ENCODE results near the gene CMIP. TPM values are rescaled to one million over a fixed set of nuclear protein-coding genes. Genes with fewer than 3 reads are reported as not detected.

Gene CMIP
- total RNA-seq, 1 experiment from 2014 or later: 48.2 TPM

DNA sequence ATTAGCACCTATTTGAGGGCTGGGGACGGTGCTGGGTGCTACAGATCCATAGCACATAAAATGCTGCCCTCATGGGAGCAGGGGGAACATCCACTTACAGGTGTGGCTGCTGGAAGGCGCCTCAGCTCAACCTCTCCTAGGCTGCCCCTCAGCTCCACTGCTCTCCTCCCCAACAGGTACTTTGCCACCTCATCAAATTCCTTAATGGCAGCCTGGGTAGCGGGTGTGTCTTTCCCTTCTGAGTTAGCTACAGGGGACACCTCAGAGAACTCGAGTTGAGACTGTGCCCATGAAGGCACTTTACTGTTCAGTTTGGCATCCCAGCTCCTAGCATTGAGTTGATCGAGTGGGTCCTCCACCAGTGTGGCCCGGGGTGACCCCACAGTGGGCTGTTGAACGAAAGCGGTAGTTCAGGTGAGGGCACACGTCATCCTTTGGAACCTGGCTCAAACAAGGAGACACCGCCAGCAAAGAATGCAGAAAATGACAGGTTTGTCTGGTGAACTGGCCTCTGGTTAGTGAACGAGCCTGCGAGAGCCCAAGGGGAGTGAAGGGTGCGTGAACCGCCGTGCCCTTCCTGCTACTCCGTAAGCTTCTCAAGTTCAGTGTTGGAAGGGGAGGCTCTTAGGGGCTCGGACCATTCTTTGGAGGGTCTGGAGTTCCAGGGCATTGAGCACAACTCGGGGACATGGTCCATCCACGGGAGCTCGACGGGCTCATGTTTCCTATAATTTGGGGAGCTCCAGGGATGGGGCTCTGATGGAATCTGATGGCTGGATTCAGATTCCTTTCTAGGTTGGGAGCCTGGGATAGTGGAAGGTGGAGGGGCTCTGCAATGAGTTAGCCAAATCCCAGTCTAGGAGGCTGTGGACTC lies 3.5 kb upstream of the CMIP start:
- no peak overlapping the region; a peak in 1 of 7 replicates for H3K27ac Mint-ChIP-seq
- H3K27me3 Mint-ChIP-seq (ENCODE audit: low read depth): peaks cover 45% of the 10 kb centered on the region
- H4K91ac ChIP-seq (ENCODE audit: insufficient read length, low read depth, low read length): no peak overlapping the region
- H3K27me3 ChIP-seq (ENCODE audit: insufficient read depth, low read length): peaks cover 4% of the 10 kb centered on the region; the same call in 1 of the 2 replicates
- no peak overlapping the region for H3K9ac ChIP-seq (ENCODE audit: extremely low read depth, insufficient read length, low read length)
- H3K23ac ChIP-seq (ENCODE audit: insufficient read length, low read depth, low read length): no peak overlapping the region
- H3K4me1 ChIP-seq (ENCODE audit: insufficient read depth, low read length): no peaks in the 10 kb centered on the region
- H4K20me1 ChIP-seq (ENCODE audit: control insufficient read depth, insufficient read depth, insufficient read length): no peaks in the 10 kb centered on the region
- no peak overlapping the region for H2BK120ac ChIP-seq (ENCODE audit: low read depth, low read length, poor library complexity, severe bottlenecking)
- peaks cover 14 to 17% of the 10 kb centered on the region in 2 experiments for H3K4me1 Mint-ChIP-seq
- no peak overlapping the region for H4K8ac ChIP-seq (replicated peaks; ENCODE audit: insufficient read length, low read depth, low read length)
- no peak overlapping the region for H4K5ac ChIP-seq (ENCODE audit: insufficient read length, low read depth, low read length)
- no peak overlapping the region for H3K18ac ChIP-seq (ENCODE audit: insufficient read length, low read depth, low read length)
- no peak for TF ChIP-seq CTCF (conservative IDR thresholded peaks at IDR 0.05)
- no peak overlapping the region for H2BK12ac ChIP-seq (ENCODE audit: insufficient read length, low read depth, low read length)
- no peaks in the 10 kb centered on the region for H3K79me1 ChIP-seq (ENCODE audit: insufficient read depth, low read depth, low read length, poor library complexity, severe bottlenecking)
- H2AK5ac ChIP-seq (ENCODE audit: insufficient read length, low read length): no peak overlapping the region
- no peak overlapping the region for H2BK15ac ChIP-seq (ENCODE audit: low read depth, low read length)
- H3K56ac ChIP-seq (ENCODE audit: insufficient read length, low read depth, low read length): no peak overlapping the region
- H3K27ac ChIP-seq (ENCODE audit: insufficient read length, low read depth, low read length): no peak overlapping the region
- H2BK20ac ChIP-seq (ENCODE audit: low read depth, low read length, poor library complexity, severe bottlenecking): no peak overlapping the region
- H3K4me2 ChIP-seq (ENCODE audit: insufficient read depth, insufficient read length, low read length): no peak overlapping the region
- no peak overlapping the region; the same call in 1 of the 2 replicates for H3K14ac ChIP-seq (ENCODE audit: insufficient read depth, low read length)
- WGBS (ENCODE audit: extremely low coverage, insufficient read length, low lambda C conversion rate): no CpG with 5 or more reads among the region's 21 CpGs
- no peak for DNase-seq
- no peak overlapping the region for H3K4ac ChIP-seq (ENCODE audit: low read depth, low read length)
- H3T11ph ChIP-seq (ENCODE audit: low read length): no peak overlapping the region
- H3K79me2 ChIP-seq (ENCODE audit: insufficient read depth, low read length): peaks cover 3% of the 10 kb centered on the region; the same call in 1 of the 2 replicates
- no peak overlapping the region for H2BK5ac ChIP-seq (ENCODE audit: insufficient read length, low read length)
- no peaks in the 10 kb centered on the region; a peak in 1 of 7 replicates for H3K36me3 Mint-ChIP-seq (ENCODE audit: insufficient read depth in 1 of 3, low read depth in 3 of 3)
- no peak overlapping the region for H2AFZ ChIP-seq (ENCODE audit: low read length)
- no peaks in the 10 kb centered on the region for H3K9me3 ChIP-seq (ENCODE audit: control insufficient read depth, low read depth, low read length)
- H3K4me3 Mint-ChIP-seq: no peak overlapping the region
- no peaks in the 10 kb centered on the region for H3K9me3 Mint-ChIP-seq
- H3K23me2 ChIP-seq (ENCODE audit: insufficient read length, low read depth, low read length, poor library complexity, severe bottlenecking): peaks cover 5% of the 10 kb centered on the region

Data from H9 (cell line).